ENCODE results near the gene MSL3B.
A peak's percentile ranks its signal among the peaks of the same experiment; 100 is the strongest.

MSL3B gene

DNA sequence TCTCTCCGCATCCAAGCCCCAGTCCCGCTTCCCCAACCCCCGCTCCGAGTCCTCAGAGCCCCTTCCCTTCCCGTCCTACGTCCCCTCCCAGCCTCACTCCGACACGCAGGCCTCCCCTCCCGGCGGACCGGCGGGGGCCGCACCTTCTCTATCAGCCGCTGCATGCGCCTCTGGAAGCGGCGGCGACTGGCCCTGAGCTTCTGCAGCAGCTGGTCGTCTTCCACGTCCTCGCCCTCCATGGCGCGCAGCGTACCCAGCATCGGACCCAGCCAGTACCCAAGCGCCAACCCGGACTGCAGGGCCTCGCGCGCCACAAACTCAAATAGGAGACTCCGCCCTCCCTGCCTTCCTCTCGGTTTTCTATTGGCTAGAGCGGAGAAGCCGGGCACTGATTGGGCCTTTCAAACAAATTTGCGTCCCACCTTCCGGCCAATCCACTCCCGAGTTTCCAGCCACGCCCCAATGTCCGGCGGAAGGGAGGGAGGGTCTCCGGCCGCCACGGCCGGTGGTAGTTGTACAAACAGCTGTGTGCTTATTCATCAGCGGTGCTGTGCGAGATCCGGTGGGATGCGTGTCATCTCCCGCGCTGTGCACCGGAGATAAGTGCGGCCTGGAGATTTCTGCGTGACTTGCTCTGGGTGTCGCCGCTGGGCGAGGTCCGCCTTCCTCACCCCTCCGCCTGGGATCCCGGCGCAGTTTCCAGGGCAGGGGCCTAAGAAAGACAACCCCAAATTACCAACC is 13.8 kb downstream of the MSL3B start, which contains the start of gene HJURP (continued):
- TF ChIP-seq ZBTB1 (CRISPR knock-in tag; IDR thresholded peaks at IDR 0.05; ENCODE audit: borderline replicate concordance, low read depth) (no peak; the same call in 1 of the 2 replicates), TOE1 (IDR thresholded peaks at IDR 0.05; ENCODE audit: borderline replicate concordance) (peak; percentile 43; the same call in 1 of the 2 replicates), TOE1 (CRISPR knock-in tag; IDR thresholded peaks at IDR 0.05; ENCODE audit: borderline replicate concordance, low read depth) (no peak), CBX8 (IDR thresholded peaks at IDR 0.05; ENCODE audit: borderline replicate concordance, extremely low read depth, low read depth, low read length, poor library complexity, severe bottlenecking) (no peak), TEAD2 (tag; IDR thresholded peaks at IDR 0.05) (no peak), MAZ (CRISPR knock-in tag; conservative IDR thresholded peaks at IDR 0.05 in 1 of 2, IDR thresholded peaks at IDR 0.05 in 1 of 2) (0 out of 4 replicates have a peak, but pooled peaks of 1 of the 2 experiments have one; percentile 47), EP400 (IDR thresholded peaks at IDR 0.05) (peak; percentile 95), MCM7 (IDR thresholded peaks at IDR 0.05) (no peak), GTF2A2 (tag; IDR thresholded peaks at IDR 0.05) (no peak), ZNF584 (CRISPR knock-in tag; IDR thresholded peaks at IDR 0.05; ENCODE audit: low read depth) (no peak), NRF1 (conservative IDR thresholded peaks at IDR 0.05 in 1 of 2, IDR thresholded peaks at IDR 0.05 in 1 of 2) (peak; percentile 63 to 68), SREBF2 (CRISPR knock-in tag; IDR thresholded peaks at IDR 0.05) (no peak)
- TF ChIP-seq, protein P1, sequence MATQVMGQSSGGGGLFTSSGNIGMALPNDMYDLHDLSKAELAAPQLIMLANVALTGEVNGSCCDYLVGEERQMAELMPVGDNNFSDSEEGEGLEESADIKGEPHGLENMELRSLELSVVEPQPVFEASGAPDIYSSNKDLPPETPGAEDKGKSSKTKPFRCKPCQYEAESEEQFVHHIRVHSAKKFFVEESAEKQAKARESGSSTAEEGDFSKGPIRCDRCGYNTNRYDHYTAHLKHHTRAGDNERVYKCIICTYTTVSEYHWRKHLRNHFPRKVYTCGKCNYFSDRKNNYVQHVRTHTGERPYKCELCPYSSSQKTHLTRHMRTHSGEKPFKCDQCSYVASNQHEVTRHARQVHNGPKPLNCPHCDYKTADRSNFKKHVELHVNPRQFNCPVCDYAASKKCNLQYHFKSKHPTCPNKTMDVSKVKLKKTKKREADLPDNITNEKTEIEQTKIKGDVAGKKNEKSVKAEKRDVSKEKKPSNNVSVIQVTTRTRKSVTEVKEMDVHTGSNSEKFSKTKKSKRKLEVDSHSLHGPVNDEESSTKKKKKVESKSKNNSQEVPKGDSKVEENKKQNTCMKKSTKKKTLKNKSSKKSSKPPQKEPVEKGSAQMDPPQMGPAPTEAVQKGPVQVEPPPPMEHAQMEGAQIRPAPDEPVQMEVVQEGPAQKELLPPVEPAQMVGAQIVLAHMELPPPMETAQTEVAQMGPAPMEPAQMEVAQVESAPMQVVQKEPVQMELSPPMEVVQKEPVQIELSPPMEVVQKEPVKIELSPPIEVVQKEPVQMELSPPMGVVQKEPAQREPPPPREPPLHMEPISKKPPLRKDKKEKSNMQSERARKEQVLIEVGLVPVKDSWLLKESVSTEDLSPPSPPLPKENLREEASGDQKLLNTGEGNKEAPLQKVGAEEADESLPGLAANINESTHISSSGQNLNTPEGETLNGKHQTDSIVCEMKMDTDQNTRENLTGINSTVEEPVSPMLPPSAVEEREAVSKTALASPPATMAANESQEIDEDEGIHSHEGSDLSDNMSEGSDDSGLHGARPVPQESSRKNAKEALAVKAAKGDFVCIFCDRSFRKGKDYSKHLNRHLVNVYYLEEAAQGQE (IDR thresholded peaks at IDR 0.05; ENCODE audit: borderline replicate concordance): no peak
- TF ChIP-seq, protein P1 (CRISPR knock-in tag; IDR thresholded peaks at IDR 0.05; ENCODE audit: low read depth): no peak
- TF ChIP-seq, protein P2, sequence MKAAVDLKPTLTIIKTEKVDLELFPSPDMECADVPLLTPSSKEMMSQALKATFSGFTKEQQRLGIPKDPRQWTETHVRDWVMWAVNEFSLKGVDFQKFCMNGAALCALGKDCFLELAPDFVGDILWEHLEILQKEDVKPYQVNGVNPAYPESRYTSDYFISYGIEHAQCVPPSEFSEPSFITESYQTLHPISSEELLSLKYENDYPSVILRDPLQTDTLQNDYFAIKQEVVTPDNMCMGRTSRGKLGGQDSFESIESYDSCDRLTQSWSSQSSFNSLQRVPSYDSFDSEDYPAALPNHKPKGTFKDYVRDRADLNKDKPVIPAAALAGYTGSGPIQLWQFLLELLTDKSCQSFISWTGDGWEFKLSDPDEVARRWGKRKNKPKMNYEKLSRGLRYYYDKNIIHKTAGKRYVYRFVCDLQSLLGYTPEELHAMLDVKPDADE (conservative IDR thresholded peaks at IDR 0.05; ENCODE audit: control insufficient read depth, low read depth, low read length): 0 out of 2 replicates have a peak, but pooled peaks have one; percentile 38
- TF ChIP-seq, protein P3, sequence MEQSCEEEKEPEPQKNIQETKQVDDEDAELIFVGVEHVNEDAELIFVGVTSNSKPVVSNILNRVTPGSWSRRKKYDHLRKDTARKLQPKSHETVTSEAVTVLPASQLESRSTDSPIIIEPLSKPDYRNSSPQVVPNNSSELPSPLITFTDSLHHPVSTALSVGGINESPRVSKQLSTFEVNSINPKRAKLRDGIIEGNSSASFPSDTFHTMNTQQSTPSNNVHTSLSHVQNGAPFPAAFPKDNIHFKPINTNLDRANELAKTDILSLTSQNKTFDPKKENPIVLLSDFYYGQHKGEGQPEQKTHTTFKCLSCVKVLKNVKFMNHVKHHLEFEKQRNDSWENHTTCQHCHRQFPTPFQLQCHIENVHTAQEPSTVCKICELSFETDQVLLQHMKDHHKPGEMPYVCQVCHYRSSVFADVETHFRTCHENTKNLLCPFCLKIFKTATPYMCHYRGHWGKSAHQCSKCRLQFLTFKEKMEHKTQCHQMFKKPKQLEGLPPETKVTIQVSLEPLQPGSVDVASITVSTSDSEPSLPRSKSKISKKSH (CRISPR knock-in tag; IDR thresholded peaks at IDR 0.05): no peak

Measured in K562 (cell line).